Measurements from ENCODE around the gene PHF20.
"Not testable (repeated sequence)": the region's sequence is repeated elsewhere in the genome, so short reads cannot be mapped to it uniquely, and the experiment has no call there.

The PHF20 gene

GRCh38 chr20:35842361-35842760, 70.5 kb downstream of the PHF20 start:
- DNase-seq, result no peak

- DNase-seq, result not testable (repeated sequence)
Measured at GRCh38 chr20:35843894-35844293, 72.1 kb downstream of the PHF20 start.

DNA sequence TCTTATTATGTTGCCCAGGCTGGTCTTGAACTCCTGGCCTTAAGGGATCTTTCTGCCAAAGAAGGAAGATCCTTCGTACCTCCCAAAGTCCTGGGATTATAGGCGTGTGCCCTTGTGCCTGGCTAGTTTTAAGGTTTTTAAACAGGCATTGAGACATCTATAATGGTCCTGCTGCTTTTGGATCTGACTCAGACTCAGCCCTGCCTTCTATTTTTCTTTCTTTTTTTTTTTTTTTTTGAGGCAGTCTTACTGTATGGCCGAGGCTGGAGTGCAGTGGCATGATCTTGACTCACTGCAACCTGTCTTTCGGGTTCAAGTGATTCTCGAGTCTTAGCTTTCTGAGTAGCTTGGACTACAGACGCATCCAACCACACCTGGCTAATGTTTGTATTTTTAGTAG, 73.7 kb downstream of the PHF20 start:
- DNase-seq, result no peak

GRCh38 chr20:35849706-35850105, 77.9 kb downstream of the PHF20 start:
- DNase-seq, result no peak

DNA sequence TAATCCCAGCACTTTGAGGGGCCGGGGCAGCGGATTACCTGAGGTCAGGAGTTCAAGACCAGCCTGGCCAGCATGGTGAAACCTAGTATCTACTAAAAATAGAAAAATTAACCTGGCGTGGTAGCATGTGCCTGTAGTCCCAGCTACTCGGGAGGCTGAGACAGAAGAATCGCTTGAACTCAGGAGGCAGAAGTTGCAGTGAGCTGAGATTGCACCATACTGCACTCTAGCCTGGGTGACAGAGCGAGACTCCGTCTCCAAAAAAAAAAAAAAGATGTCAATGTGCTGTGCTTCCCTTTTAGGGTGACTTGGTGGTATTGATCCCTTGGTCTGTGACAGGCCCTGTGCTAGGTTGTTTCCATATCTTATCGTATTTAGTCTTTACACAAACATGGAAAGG, 79.8 kb downstream of the PHF20 start:
- DNase-seq, result not testable (repeated sequence)

GRCh38 chr20:35854713-35855348, 83.0 kb downstream of the PHF20 start:
- no peak for DNase-seq

GRCh38 chr20:35855641-35856040, 83.8 kb downstream of the PHF20 start:
- DNase-seq, result not testable (repeated sequence)

DNA sequence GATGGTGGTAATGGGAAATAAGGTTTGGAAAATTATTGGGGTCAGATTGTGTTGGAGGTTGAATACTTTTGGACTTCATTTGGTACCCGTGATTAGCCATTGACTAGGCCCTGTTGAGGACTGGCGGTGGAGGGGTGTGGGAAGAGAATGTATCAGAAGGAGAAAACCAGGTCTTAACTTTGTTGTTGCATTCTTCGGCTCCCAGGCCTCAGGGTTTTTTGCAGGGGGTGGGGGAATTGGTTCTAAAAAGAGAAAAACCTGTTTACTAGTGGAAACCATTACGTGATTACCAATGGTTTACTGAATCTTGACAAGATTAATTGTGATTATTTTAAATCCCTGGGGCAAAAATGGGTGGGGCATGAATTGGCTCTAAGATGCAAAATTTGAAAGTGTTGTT, 85.1 kb downstream of the PHF20 start:
- no peak for DNase-seq

- DNase-seq, result no peak
Measured at GRCh38 chr20:35866418-35867202, 94.8 kb downstream of the PHF20 start.

DNA sequence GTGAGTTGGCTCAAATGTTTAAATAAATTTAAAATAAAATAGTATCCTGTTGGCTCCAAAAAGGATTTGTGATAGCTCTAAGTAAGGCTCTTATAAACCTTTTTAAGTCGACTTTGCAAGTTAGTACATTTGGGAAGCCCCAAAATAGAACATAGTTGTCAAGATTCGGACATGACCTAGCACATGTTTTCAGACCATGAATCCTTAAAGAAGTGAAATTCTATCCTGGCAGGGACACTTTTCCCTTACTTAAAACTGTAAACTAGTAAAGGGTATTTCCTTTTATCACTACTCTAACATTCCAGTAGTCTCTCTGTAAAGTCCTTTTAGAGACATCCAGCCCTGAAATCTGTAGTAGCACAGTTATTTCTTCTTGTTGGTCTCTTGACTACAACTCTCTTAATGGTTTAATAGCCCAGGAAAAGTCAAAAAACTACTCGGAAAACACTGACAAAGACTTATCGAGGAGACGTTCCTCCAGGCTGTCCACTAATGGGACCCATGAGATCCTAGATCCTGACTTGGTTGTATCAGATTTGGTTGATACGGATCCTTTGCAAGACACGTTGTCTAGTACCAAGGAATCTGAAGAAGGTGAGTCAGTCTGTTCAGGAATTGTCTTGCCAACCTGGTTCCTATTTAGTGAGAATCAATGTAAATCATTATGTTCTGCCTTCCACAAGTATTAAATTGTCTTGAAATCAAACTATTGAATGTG, 98.9 kb downstream of the PHF20 start:
- no peak for DNase-seq

GRCh38 chr20:35871259-35871771, 99.5 kb downstream of the PHF20 start:
- no peak for DNase-seq

DNA sequence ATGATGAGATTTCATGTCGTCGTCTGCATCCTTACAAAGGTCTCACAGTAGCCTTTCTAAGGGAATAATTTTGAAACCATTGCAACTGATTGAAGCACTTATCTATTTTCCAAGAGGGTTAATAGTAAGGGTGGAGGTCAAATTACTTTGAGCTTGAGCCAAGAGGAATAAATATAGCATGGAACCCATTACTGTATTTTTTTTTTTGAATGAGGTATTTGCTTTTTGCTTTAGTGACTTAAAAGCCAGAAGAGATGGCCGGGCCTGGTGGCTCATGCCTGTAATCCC, 104.2 kb downstream of the PHF20 start:
- no peak for DNase-seq

- no peak for DNase-seq
Measured at GRCh38 chr20:35877611-35878010, 105.8 kb downstream of the PHF20 start.

- no peak for DNase-seq
Measured at GRCh38 chr20:35878113-35878625, 106.4 kb downstream of the PHF20 start.

DNA sequence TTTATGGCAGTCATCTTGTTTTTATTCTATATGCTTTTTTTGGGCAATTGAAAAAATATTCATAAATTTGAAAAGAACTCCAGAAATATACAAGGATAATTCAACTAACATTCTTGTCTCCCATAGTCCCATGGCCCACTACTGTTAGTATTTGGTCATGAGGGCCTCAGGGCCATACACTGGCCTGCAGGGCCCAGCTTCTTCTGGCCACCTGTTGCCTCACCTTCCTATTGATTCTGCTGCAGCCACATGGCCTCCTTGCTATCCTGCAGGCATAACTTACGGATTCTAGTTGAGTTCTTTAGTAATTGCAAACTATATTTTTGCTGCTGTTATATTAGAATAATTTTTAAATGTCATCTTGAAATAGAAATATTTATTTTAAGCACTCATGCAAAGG, 109.9 kb downstream of the PHF20 start:
- DNase-seq, result no peak

DNA sequence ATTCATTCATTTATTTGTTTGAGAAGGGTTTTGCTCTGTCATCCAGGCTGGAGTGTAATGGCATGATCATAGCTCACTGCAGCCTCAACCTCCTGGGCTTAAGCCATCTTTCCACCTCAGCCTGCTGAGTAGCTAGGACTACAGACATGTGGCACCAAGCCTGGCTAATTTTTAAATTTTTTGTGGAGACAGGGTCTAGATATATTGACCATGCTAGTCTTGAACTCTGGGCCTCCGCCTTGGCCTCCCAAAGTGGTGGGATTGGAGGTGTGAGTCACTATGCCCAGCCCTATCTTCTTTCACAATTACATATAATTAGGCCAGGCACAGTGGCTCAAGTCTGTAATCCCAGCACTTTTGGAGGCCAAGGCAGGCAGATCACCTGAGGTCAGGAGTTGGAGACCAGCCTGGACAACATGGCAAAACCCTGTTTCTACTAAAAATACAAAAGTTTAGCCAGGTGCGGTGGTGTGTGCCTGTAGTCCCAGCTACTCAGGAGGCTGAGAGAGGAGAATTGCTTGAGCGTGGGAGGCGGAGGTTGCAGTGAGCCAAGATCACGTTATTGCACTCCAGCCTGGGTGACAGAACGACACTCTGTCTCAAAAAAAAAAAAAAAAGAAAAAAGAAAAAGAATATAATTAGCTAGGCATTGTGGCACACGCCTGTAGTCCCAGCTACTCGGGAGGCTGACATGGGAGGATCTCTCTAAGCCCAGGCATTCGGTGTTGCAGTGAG, 110.8 kb downstream of the PHF20 start:
- DNase-seq, result not testable (repeated sequence)

DNA sequence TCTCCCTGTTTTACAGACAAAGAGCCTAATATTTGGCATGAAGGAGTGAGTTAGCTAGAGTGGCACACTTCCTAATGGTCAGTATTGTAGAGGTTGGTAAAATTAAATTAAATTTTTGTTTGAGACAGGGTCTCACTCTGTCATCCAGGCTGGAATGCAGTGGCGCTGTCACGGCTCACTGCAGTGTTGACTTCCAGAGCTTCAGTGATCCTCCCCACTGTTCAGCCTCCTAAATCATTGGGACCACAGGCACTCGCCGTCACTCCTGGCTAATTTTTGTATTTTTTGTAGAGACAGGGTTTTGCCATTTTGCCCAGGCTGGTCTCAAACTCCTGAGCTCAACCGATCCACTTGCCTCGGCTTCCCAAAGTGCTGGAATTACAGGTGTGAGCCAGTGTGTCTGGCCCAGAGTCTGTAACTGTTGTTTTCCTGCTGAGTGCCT, 111.5 kb downstream of the PHF20 start:
- DNase-seq, result no peak

DNA sequence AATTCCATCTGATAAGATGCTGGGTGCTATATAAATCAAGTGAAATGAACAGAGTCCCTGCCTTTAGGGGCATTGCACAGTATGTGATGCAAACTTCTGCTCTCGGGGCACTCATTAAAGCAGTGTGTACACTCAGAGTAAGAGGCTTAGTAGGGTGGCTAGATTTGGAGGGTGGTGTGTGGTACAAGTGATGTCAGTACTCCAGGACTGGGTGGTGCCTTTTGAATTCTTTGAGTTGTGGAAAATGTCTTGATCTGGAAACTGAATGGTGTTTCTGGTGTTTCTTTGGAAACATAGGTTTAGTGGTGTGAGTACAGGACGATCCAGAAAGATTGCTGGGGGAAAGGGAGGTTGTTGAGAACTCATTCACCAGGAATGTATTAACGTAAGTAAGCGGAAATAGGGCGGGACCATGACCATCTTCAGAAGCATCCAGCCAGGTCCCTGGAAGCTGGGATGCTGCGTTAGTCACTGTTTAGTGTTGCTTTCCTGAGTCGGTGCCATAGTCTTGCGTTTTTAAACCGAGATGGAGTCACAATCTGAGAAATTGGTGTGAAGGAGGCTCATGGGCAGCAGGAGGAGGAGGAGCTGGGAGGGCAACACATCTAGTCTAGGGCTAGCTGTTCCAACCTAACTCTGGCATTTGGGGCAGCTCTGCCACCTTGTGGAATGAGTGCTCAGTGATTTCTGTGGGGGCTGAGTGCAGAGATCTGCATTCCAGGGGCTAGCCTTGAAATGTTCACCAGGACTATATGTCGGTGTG, 112.1 kb downstream of the PHF20 start:
- peak; percentile 11 for DNase-seq

GRCh38 chr20:35884541-35884865, 112.7 kb downstream of the PHF20 start:
- no peak for DNase-seq

GRCh38 chr20:35885212-35885611, 113.4 kb downstream of the PHF20 start:
- no peak for DNase-seq

DNA sequence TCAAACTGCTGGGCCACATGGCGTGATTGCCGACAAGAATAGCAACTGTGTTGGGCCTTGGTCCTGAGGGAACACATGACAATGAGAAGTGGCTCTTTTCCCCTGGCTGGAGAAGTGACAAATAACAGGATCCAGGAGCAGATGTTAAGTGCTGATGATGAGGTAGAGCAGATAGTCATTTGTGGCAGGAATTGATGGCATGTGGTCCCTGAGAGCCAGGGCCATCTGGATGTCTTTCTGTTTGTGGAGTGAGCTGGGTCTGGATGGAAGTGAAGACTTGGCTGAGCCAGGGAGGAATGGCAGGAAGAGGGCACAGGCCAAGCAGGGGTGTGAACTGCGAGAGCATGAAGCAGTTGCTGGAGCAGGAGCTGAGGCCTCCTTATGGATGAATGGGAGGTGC, 114.7 kb downstream of the PHF20 start:
- no peak for DNase-seq

GRCh38 chr20:35887393-35888064, 115.7 kb downstream of the PHF20 start:
- DNase-seq, result no peak
